Measurements from ENCODE around the gene KIFBP.
"Not testable (repeated sequence)": the region's sequence is repeated elsewhere in the genome, so short reads cannot be mapped to it uniquely, and the experiment has no call there.

The KIFBP gene

GRCh38 chr10:69025370-69025896 is 36.8 kb downstream of the KIFBP start:
- TF ChIP-seq CTCF (IDR thresholded peaks at IDR 0.05; ENCODE audit: unreplicated experiment in 3 of 3): no peak
- Mint-ChIP-seq H3K27me3 (ENCODE audit: low read depth) (no peaks in the 10 kb centered on the region), H3K36me3 (ENCODE audit: low read depth) (no peaks in the 10 kb centered on the region)

GRCh38 chr10:69033256-69033655 is 44.7 kb downstream of the KIFBP start:
- H3K27ac Mint-ChIP-seq: no peak overlapping the region
- H3K4me1 Mint-ChIP-seq: no peaks in the 10 kb centered on the region
- no peak for TF ChIP-seq CTCF (IDR thresholded peaks at IDR 0.05; ENCODE audit: unreplicated experiment in 3 of 3)
- no peaks in the 10 kb centered on the region for H3K36me3 Mint-ChIP-seq (ENCODE audit: low read depth)
- no peak overlapping the region for H3K4me3 Mint-ChIP-seq
- peaks cover 8% of the 10 kb centered on the region for H3K27me3 Mint-ChIP-seq (ENCODE audit: low read depth)
- peaks cover 3% of the 10 kb centered on the region for H3K9me3 Mint-ChIP-seq

More at GRCh38 chr10:69025370-69025896, 36.8 kb downstream of the KIFBP start:
- no peak overlapping the region for H3K27ac Mint-ChIP-seq
- no peaks in the 10 kb centered on the region for H3K4me1 Mint-ChIP-seq
- no peaks in the 10 kb centered on the region for H3K9me3 Mint-ChIP-seq
- no peak overlapping the region for H3K4me3 Mint-ChIP-seq

GRCh38 chr10:69037489-69037888 is 48.9 kb downstream of the KIFBP start:
- Mint-ChIP-seq H3K27me3 (ENCODE audit: low read depth) (peaks cover 5% of the 10 kb centered on the region), H3K9me3 (peaks cover 3% of the 10 kb centered on the region), H3K27ac (no peak overlapping the region), H3K4me1 (no peaks in the 10 kb centered on the region), H3K4me3 (no peak overlapping the region), H3K36me3 (ENCODE audit: low read depth) (no peaks in the 10 kb centered on the region)
- TF ChIP-seq CTCF (IDR thresholded peaks at IDR 0.05; ENCODE audit: unreplicated experiment in 3 of 3): no peak

GRCh38 chr10:69040904-69041303 is 52.3 kb downstream of the KIFBP start:
- not testable (repeated sequence) for H3K27me3 Mint-ChIP-seq (ENCODE audit: low read depth); H3K4me3 Mint-ChIP-seq; H3K9me3 Mint-ChIP-seq; H3K36me3 Mint-ChIP-seq (ENCODE audit: low read depth); H3K4me1 Mint-ChIP-seq; H3K27ac Mint-ChIP-seq

- Mint-ChIP-seq H3K4me3 (no peak overlapping the region), H3K27ac (no peak overlapping the region), H3K27me3 (ENCODE audit: low read depth) (peaks cover 4% of the 10 kb centered on the region), H3K9me3 (no peaks in the 10 kb centered on the region), H3K36me3 (ENCODE audit: low read depth) (no peaks in the 10 kb centered on the region), H3K4me1 (no peaks in the 10 kb centered on the region)
- no peak for TF ChIP-seq CTCF (IDR thresholded peaks at IDR 0.05; ENCODE audit: unreplicated experiment in 3 of 3)
These were observed 53.8 kb downstream of the KIFBP start for GRCh38 chr10:69042417-69042816.

GRCh38 chr10:69042838-69043237 is 54.2 kb downstream of the KIFBP start:
- H3K27me3 Mint-ChIP-seq (ENCODE audit: low read depth): peaks cover 4% of the 10 kb centered on the region
- no peak overlapping the region for H3K4me3 Mint-ChIP-seq
- H3K36me3 Mint-ChIP-seq (ENCODE audit: low read depth): no peaks in the 10 kb centered on the region
- no peak overlapping the region for H3K27ac Mint-ChIP-seq
- no peaks in the 10 kb centered on the region for H3K9me3 Mint-ChIP-seq
- TF ChIP-seq CTCF (IDR thresholded peaks at IDR 0.05; ENCODE audit: unreplicated experiment in 3 of 3): no peak
- no peaks in the 10 kb centered on the region for H3K4me1 Mint-ChIP-seq
